MV-4-11 (cell line): ENCODE measurements around the gene ULK4.

ENCODE experiments used
- DNase-seq: peaks from one replicate; lab custom pipeline; 2025; lab: John Stamatoyannopoulos, UW

Gene ULK4

GRCh38 chr3:41362638-41363559, 599.0 kb downstream of the ULK4 start:
- DNase-seq, result no peak

- DNase-seq, result no peak
Measured at GRCh38 chr3:41357271-41357670, 604.6 kb downstream of the ULK4 start.

GRCh38 chr3:41356775-41357174, 605.1 kb downstream of the ULK4 start:
- no peak for DNase-seq

GRCh38 chr3:41352510-41352909, 609.4 kb downstream of the ULK4 start:
- peak; percentile 31 for DNase-seq

GRCh38 chr3:41350441-41350840, 611.5 kb downstream of the ULK4 start:
- no peak for DNase-seq

- no peak for DNase-seq
Measured at GRCh38 chr3:41348401-41348800, 613.5 kb downstream of the ULK4 start.

GRCh38 chr3:41346698-41347270, 615.1 kb downstream of the ULK4 start:
- DNase-seq, result no peak

GRCh38 chr3:41345788-41346187, 616.1 kb downstream of the ULK4 start:
- DNase-seq, result no peak

- no peak for DNase-seq
Measured at GRCh38 chr3:41339758-41340157, 622.1 kb downstream of the ULK4 start.

- DNase-seq, result no peak
Measured at GRCh38 chr3:41338276-41338675, 623.6 kb downstream of the ULK4 start.

- no peak for DNase-seq
Measured at GRCh38 chr3:41334426-41334825, 627.5 kb downstream of the ULK4 start.

- DNase-seq, result no peak
Measured at GRCh38 chr3:41331041-41331440, 630.9 kb downstream of the ULK4 start.

GRCh38 chr3:41330465-41330864, 631.4 kb downstream of the ULK4 start:
- DNase-seq, result no peak

GRCh38 chr3:41329881-41330280, 632.0 kb downstream of the ULK4 start:
- DNase-seq, result no peak

GRCh38 chr3:41328926-41329325, 633.0 kb downstream of the ULK4 start:
- no peak for DNase-seq

GRCh38 chr3:41327718-41328117, 634.2 kb downstream of the ULK4 start:
- DNase-seq, result no peak

GRCh38 chr3:41324156-41324475, 637.8 kb downstream of the ULK4 start:
- DNase-seq, result no peak

- no peak for DNase-seq
Measured at GRCh38 chr3:41323467-41324155, 638.3 kb downstream of the ULK4 start.

- no peak for DNase-seq
Measured at GRCh38 chr3:41321642-41321980, 640.3 kb downstream of the ULK4 start.

GRCh38 chr3:41320953-41321641, 640.8 kb downstream of the ULK4 start:
- DNase-seq, result no peak

GRCh38 chr3:41318520-41318919, 643.4 kb downstream of the ULK4 start:
- DNase-seq, result no peak

- no peak for DNase-seq
Measured at GRCh38 chr3:41317718-41318117, 644.2 kb downstream of the ULK4 start.

- no peak for DNase-seq
Measured at GRCh38 chr3:41317298-41317697, 644.6 kb downstream of the ULK4 start.
